H9 (cell line): ENCODE data around the gene CDC45. TPM values are rescaled to one million over a fixed set of nuclear protein-coding genes. Genes with fewer than 3 reads are reported as not detected.

ENCODE experiments used
- DNase-seq: peaks from one replicate; pipeline ENCODE4 v3.0.0-alpha.2; 2017
- H2AFZ ChIP-seq: one replicate; pipeline ENCODE4 v1.6.1; 2013; ENCODE audit warnings: mild to moderate bottlenecking, low read length, control low read depth, moderate library complexity
- H2AK5ac ChIP-seq: 2 replicates; pipeline ENCODE4 v1.6.1; 2013; ENCODE audit warnings: low read length, control low read depth, mixed read lengths; ENCODE audit not compliant: insufficient read length
- H2BK120ac ChIP-seq: one replicate; pipeline ENCODE4 v1.6.1; 2013; ENCODE audit warnings: low read depth, mild to moderate bottlenecking, low read length, control low read depth, inconsistent platforms; ENCODE audit not compliant: poor library complexity, severe bottlenecking
- H2BK12ac ChIP-seq: 2 replicates; pipeline ENCODE4 v1.6.1; 2013; ENCODE audit warnings: low read length, control low read depth, mixed read lengths, low read depth; ENCODE audit not compliant: insufficient read length
- H2BK15ac ChIP-seq: 2 replicates; pipeline ENCODE4 v1.6.1; 2013; ENCODE audit warnings: low read depth, low read length, control low read depth
- H2BK20ac ChIP-seq: one replicate; pipeline ENCODE4 v1.6.1; 2013; ENCODE audit warnings: low read depth, mild to moderate bottlenecking, low read length, control low read depth, inconsistent platforms; ENCODE audit not compliant: poor library complexity, severe bottlenecking
- H2BK5ac ChIP-seq: 2 replicates; pipeline ENCODE4 v1.6.1; 2013; ENCODE audit warnings: low read length, control low read depth, mixed read lengths; ENCODE audit not compliant: insufficient read length
- H3K14ac ChIP-seq: 2 replicates; pipeline ENCODE4 v1.6.1; 2013; ENCODE audit warnings: low read length, control low read depth; ENCODE audit not compliant: insufficient read depth
- H3K18ac ChIP-seq: 2 replicates; pipeline ENCODE4 v1.6.1; 2013; ENCODE audit warnings: low read depth, mild to moderate bottlenecking, mixed read lengths, low read length, control low read depth; ENCODE audit not compliant: insufficient read length
- H3K23ac ChIP-seq: 2 replicates; pipeline ENCODE4 v1.6.1; 2013; ENCODE audit warnings: low read length, control low read depth, mixed read lengths, low read depth; ENCODE audit not compliant: insufficient read length
- H3K23me2 ChIP-seq: 2 replicates; pipeline ENCODE4 v1.6.1; 2013; ENCODE audit warnings: low read depth, mild to moderate bottlenecking, mixed read lengths, low read length, control low read depth; ENCODE audit not compliant: insufficient read length, poor library complexity, severe bottlenecking
- H3K27ac ChIP-seq: 2 replicates; pipeline ENCODE4 v1.5.1; 2013; ENCODE audit warnings: low read length, control low read depth, mixed read lengths, low read depth; ENCODE audit not compliant: insufficient read length
- H3K27me3 ChIP-seq: 2 replicates; pipeline ENCODE4 v1.6.1; 2013; ENCODE audit warnings: low read length, control low read depth, inconsistent platforms; ENCODE audit not compliant: insufficient read depth
- H3K4ac ChIP-seq: 2 replicates; pipeline ENCODE4 v1.6.1; 2013; ENCODE audit warnings: low read depth, mild to moderate bottlenecking, control low read depth, inconsistent platforms, low read length, moderate library complexity
- H3K4me1 ChIP-seq: 2 replicates; pipeline ENCODE4 v1.6.1; 2013; ENCODE audit warnings: low read length, control low read depth, inconsistent platforms; ENCODE audit not compliant: insufficient read depth
- H3K4me2 ChIP-seq: 2 replicates; pipeline ENCODE4 v1.6.1; 2013; ENCODE audit warnings: low read length, control low read depth, mixed read lengths; ENCODE audit not compliant: insufficient read length, insufficient read depth
- H3K56ac ChIP-seq: 2 replicates; pipeline ENCODE4 v1.6.1; 2013; ENCODE audit warnings: low read depth, mild to moderate bottlenecking, mixed read lengths, low read length, control low read depth; ENCODE audit not compliant: insufficient read length
- H3K79me1 ChIP-seq: 2 replicates; pipeline ENCODE4 v1.6.1; 2013; ENCODE audit warnings: low read depth, mild to moderate bottlenecking, moderate library complexity, low read length, control low read depth, inconsistent platforms; ENCODE audit not compliant: insufficient read depth, poor library complexity, severe bottlenecking
- H3K79me2 ChIP-seq: 2 replicates; pipeline ENCODE4 v1.6.1; 2013; ENCODE audit warnings: low read length, control low read depth, inconsistent platforms; ENCODE audit not compliant: insufficient read depth
- H3K9ac ChIP-seq: 2 replicates; pipeline ENCODE4 v1.6.1; 2013; ENCODE audit warnings: low read length, control low read depth, mixed read lengths; ENCODE audit not compliant: insufficient read length; ENCODE audit errors: extremely low read depth
- H3K9me3 ChIP-seq: one replicate; pipeline ENCODE4 v1.6.1; 2013; ENCODE audit warnings: low read depth, low read length, inconsistent platforms; ENCODE audit not compliant: control insufficient read depth
- H3T11ph ChIP-seq: one replicate; pipeline ENCODE4 v1.6.1; 2013; ENCODE audit warnings: mild to moderate bottlenecking, low read length, control low read depth, inconsistent platforms
- H4K20me1 ChIP-seq: one replicate; pipeline ENCODE4 v1.6.1; 2013; ENCODE audit not compliant: control insufficient read depth, insufficient read length, insufficient read depth
- H4K5ac ChIP-seq: 2 replicates; pipeline ENCODE4 v1.6.1; 2013; ENCODE audit warnings: low read depth, mild to moderate bottlenecking, mixed read lengths, low read length, control low read depth; ENCODE audit not compliant: insufficient read length
- H4K8ac ChIP-seq: replicated peaks from 2 replicates; pipeline ENCODE4 v1.6.1; 2013; ENCODE audit warnings: low read length, control low read depth, mixed read lengths, low read depth; ENCODE audit not compliant: insufficient read length
- H4K91ac ChIP-seq: 2 replicates; pipeline ENCODE4 v1.6.1; 2013; ENCODE audit warnings: low read depth, mild to moderate bottlenecking, moderate library complexity, mixed read lengths, low read length, control low read depth; ENCODE audit not compliant: insufficient read length
- H3K27ac Mint-ChIP-seq, 3 experiments: 2 replicates in 2 of 3; 3 replicates in 1 of 3; pipeline ENCODE4 v1.8.0; 2020 to 2021; ENCODE audit warnings: mixed read lengths in 3 of 3, mild to moderate bottlenecking in 1 of 3, moderate library complexity in 1 of 3
- H3K27me3 Mint-ChIP-seq: 2 replicates; pipeline ENCODE4 v1.8.0; 2021; ENCODE audit warnings: low read depth, mild to moderate bottlenecking, moderate library complexity, mixed read lengths
- H3K36me3 Mint-ChIP-seq, 3 experiments: 2 replicates in 2 of 3; 3 replicates in 1 of 3; pipeline ENCODE4 v1.8.0; 2020 to 2021; ENCODE audit warnings: low read depth in 3 of 3, mixed read lengths in 3 of 3; ENCODE audit not compliant: insufficient read depth in 1 of 3
- H3K4me1 Mint-ChIP-seq, 2 experiments: 2 replicates each; pipeline ENCODE4 v1.8.0; 2020; ENCODE audit warnings: mixed read lengths in 2 of 2
- H3K4me3 Mint-ChIP-seq, 2 experiments: 2 replicates in 1 of 2; 3 replicates in 1 of 2; pipeline ENCODE4 v1.8.0; 2020 to 2021; ENCODE audit warnings: mild to moderate bottlenecking in 2 of 2, mixed read lengths in 2 of 2, moderate library complexity in 1 of 2
- H3K9me3 Mint-ChIP-seq, 2 experiments: 2 replicates in 1 of 2; 3 replicates in 1 of 2; pipeline ENCODE4 v1.8.0; 2020; ENCODE audit warnings: mild to moderate bottlenecking in 2 of 2, mixed read lengths in 2 of 2, moderate library complexity in 1 of 2
- WGBS: extraction: QIAGEN DNeasy Blood & Tissue Kit; methylation state at CpG from one replicate; pipeline ENCODE4 v1.1.7; 2013; ENCODE audit warnings: missing lambda C conversion rate, low lambda C conversion rate, mixed read lengths; ENCODE audit not compliant: insufficient read length; ENCODE audit errors: extremely low coverage; 5-methylcytosine and 5-hydroxymethylcytosine counted together
- total RNA-seq: library from RNA; stranded (reverse); gene quantifications from 2 replicates; pipeline ENCODE4 v1.2.1, GENCODE V29; 2021
- TF ChIP-seq, protein P1 (sequence below): fragments of 200-600 bp; sonication (generic); conservative IDR thresholded peaks from 3 replicates; pipeline ENCODE4 v1.8.0; 2021; ENCODE audit warnings: antibody characterized with exemption, mild to moderate bottlenecking

CDC45 gene
- total RNA-seq, 1 experiment from 2014 or later = 35.7 TPM

DNA sequence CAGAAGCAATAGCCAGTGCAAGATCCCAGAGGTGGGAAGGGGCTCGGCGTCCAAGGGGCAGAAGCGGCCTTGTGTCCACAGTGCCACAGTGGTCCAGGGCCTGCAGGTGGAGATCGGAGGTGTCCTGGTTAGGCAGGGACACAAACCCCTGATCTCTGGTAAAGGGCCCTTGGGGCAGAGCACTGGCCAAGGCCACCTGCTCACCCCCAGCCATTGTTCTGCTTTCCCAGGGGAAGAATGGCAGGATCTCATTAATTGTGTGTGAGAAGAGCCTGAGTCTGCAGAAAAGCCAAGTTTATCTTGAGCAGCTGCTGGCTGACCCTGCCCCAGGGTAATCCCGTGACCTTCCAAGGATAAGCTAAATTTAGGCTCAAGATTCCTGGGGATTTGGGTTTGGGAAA, 47.6 kb downstream of the CDC45 start:
- Mint-ChIP-seq H3K4me1 (peaks cover 8 to 13% of the 10 kb centered on the region in 2 experiments; a peak in 3 of 4 replicates), H3K36me3 (no peaks in the 10 kb centered on the region), H3K27ac (no peak overlapping the region), H3K9me3 (no peaks in the 10 kb centered on the region), H3K27me3 (peaks cover 63% of the 10 kb centered on the region), H3K4me3 (no peak overlapping the region)
- Histone ChIP-seq H4K91ac (no peak overlapping the region), H2BK12ac (no peak overlapping the region), H3K9me3 (no peaks in the 10 kb centered on the region), H3K56ac (no peak overlapping the region), H3T11ph (no peak overlapping the region), H3K79me2 (no peaks in the 10 kb centered on the region), H4K20me1 (no peaks in the 10 kb centered on the region), H2BK20ac (no peak overlapping the region), H3K27me3 (peaks cover 4% of the 10 kb centered on the region; the same call in 1 of the 2 replicates), H3K4me2 (no peak overlapping the region), H4K5ac (no peak overlapping the region), H2AFZ (no peak overlapping the region), H4K8ac (no peak overlapping the region), H3K4ac (no peak overlapping the region), H3K14ac (no peak overlapping the region), H3K4me1 (no peaks in the 10 kb centered on the region), H2BK15ac (no peak overlapping the region), H3K23ac (no peak overlapping the region), H2BK120ac (no peak overlapping the region), H2BK5ac (no peak overlapping the region), H2AK5ac (no peak overlapping the region), H3K9ac (no peak overlapping the region), H3K18ac (no peak overlapping the region), H3K79me1 (no peaks in the 10 kb centered on the region), H3K23me2 (peaks cover 14% of the 10 kb centered on the region), H3K27ac (no peak overlapping the region)
- WGBS = no CpG with 5 or more reads among the region's 5 CpGs
- TF ChIP-seq, protein P1, sequence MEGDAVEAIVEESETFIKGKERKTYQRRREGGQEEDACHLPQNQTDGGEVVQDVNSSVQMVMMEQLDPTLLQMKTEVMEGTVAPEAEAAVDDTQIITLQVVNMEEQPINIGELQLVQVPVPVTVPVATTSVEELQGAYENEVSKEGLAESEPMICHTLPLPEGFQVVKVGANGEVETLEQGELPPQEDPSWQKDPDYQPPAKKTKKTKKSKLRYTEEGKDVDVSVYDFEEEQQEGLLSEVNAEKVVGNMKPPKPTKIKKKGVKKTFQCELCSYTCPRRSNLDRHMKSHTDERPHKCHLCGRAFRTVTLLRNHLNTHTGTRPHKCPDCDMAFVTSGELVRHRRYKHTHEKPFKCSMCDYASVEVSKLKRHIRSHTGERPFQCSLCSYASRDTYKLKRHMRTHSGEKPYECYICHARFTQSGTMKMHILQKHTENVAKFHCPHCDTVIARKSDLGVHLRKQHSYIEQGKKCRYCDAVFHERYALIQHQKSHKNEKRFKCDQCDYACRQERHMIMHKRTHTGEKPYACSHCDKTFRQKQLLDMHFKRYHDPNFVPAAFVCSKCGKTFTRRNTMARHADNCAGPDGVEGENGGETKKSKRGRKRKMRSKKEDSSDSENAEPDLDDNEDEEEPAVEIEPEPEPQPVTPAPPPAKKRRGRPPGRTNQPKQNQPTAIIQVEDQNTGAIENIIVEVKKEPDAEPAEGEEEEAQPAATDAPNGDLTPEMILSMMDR = no peak
- DNase-seq = no peak
